PC-3 (cell line): ENCODE results near the gene SHE.

Source experiments
- EZH2 ChIP-seq: fragments of 300-600 bp; sonication (generic); IDR thresholded peaks from one replicate; pipeline ENCODE4 v1.6.1; 2017; ENCODE audit warnings: antibody characterized with exemption, mild to moderate bottlenecking, low read length; ENCODE audit not compliant: unreplicated experiment
- TF ChIP-seq, protein P1 (sequence below): fragments of 300-600 bp; sonication (generic); conservative IDR thresholded peaks from 2 replicates; pipeline ENCODE4 v1.5.1; 2017; ENCODE audit warnings: antibody characterized with exemption, low read depth, mild to moderate bottlenecking, low read length

DNA sequence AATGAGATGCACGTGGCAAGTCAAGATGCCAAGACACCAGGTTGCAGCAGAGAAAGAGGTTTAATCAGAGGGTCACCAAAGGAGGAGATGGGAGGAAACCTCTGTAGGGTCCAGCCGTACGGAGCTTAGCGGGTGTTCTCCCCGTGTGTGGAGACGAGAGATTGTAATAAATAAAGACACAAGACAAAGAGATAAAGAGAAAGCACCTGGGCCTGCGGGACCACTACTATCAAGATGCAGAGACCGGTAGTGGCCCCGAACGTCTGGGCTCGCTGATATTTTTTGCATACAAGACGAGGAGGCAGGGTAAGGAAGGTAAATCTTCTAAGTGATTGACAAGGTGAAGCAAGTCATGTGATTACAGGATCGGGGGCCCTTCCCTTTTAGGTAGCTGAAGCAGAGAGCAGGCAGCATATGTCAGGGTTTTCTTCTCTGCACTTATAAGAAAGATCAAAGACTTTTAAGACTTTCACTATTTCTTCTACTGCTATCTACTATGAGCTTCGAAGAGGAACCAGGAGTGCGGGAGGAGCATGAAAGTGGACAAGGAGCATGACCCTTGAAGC, 41.4 kb downstream of the SHE start:
- TF ChIP-seq, protein P1, sequence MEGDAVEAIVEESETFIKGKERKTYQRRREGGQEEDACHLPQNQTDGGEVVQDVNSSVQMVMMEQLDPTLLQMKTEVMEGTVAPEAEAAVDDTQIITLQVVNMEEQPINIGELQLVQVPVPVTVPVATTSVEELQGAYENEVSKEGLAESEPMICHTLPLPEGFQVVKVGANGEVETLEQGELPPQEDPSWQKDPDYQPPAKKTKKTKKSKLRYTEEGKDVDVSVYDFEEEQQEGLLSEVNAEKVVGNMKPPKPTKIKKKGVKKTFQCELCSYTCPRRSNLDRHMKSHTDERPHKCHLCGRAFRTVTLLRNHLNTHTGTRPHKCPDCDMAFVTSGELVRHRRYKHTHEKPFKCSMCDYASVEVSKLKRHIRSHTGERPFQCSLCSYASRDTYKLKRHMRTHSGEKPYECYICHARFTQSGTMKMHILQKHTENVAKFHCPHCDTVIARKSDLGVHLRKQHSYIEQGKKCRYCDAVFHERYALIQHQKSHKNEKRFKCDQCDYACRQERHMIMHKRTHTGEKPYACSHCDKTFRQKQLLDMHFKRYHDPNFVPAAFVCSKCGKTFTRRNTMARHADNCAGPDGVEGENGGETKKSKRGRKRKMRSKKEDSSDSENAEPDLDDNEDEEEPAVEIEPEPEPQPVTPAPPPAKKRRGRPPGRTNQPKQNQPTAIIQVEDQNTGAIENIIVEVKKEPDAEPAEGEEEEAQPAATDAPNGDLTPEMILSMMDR, result no peak
- TF ChIP-seq EZH2, result no peak
